ENCODE measurements around the gene PRKCB. TPM values are rescaled to one million over a fixed set of nuclear protein-coding genes. Genes with fewer than 3 reads are reported as not detected.

PRKCB gene
- polyA plus RNA-seq, 1 donor (not counting 4 experiments of a cell fraction or from before 2014, with no cell fraction given), result 0.18 TPM

- no peaks in the 10 kb centered on the region for H3K9me3 ChIP-seq (ENCODE audit: control insufficient read depth, low read depth, low read length)
- dilution Hi-C loops (cut with MboI; ENCODE audit: extremely low pct_ligation_motif_present, low sequenced_read_pairs), result no loop called here
- H2AFZ ChIP-seq (ENCODE audit: control insufficient read depth, low read length), result no peak overlapping the region
- no peaks in the 10 kb centered on the region for H3K79me2 ChIP-seq (ENCODE audit: control insufficient read depth, insufficient read depth, low read length)
- H3K27me3 ChIP-seq (ENCODE audit: control insufficient read depth, extremely low read depth, insufficient read depth, low read length), result no peaks in the 10 kb centered on the region
- H3K36me3 ChIP-seq (ENCODE audit: control insufficient read depth in 2 of 2, extremely low read depth in 1 of 2, insufficient read depth in 2 of 2, low read length in 2 of 2), result no peaks in the 10 kb centered on the region
- no peak overlapping the region for H3K27ac ChIP-seq (ENCODE audit: control insufficient read depth, insufficient read depth, low read length)
- DNase-seq (ENCODE audit: low read depth, low spot score) (no peak), FAIRE-seq (no peak)
- H3K4me3 ChIP-seq (ENCODE audit: control insufficient read depth in 2 of 3, extremely low read depth in 1 of 3, insufficient read depth in 2 of 3, low read depth in 1 of 3, low read length in 3 of 3), result no peak overlapping the region
- no peak overlapping the region for H3K9ac ChIP-seq (ENCODE audit: control insufficient read depth, extremely low read depth, insufficient read depth, low read length)
- H3K9me1 ChIP-seq (ENCODE audit: control insufficient read depth, extremely low read depth, insufficient read depth, low read length), result no peaks in the 10 kb centered on the region
- no peaks in the 10 kb centered on the region for H4K20me1 ChIP-seq (ENCODE audit: control insufficient read depth, extremely low read depth, insufficient read depth, low read length)
- no peak overlapping the region for H3K4me2 ChIP-seq (ENCODE audit: control insufficient read depth, extremely low read depth, insufficient read depth, low read depth, low read length)
- TF ChIP-seq EZH2 (IDR thresholded peaks at IDR 0.05; ENCODE audit: low read length) (no peak), CTCF (optimal IDR thresholded peaks at IDR 0.05 in 1 of 3, IDR thresholded peaks at IDR 0.05 in 1 of 3, conservative IDR thresholded peaks at IDR 0.05 in 1 of 3; ENCODE audit: extremely low read depth in 1 of 3, insufficient read depth in 2 of 3, low read length in 3 of 3) (peak; percentile 21 to 71 (median 49))
- H3K4me1 ChIP-seq (ENCODE audit: control insufficient read depth, extremely low read depth, insufficient read depth, low read length), result no peaks in the 10 kb centered on the region
These were observed 209.9 kb downstream of the PRKCB start for GRCh38 chr16:24045641-24046040.

GRCh38 chr16:24046442-24046841 is 210.7 kb downstream of the PRKCB start:
- no peaks in the 10 kb centered on the region for H3K4me1 ChIP-seq (ENCODE audit: control insufficient read depth, extremely low read depth, insufficient read depth, low read length)
- no peaks in the 10 kb centered on the region for H3K36me3 ChIP-seq (ENCODE audit: control insufficient read depth in 2 of 2, extremely low read depth in 1 of 2, insufficient read depth in 2 of 2, low read length in 2 of 2)
- no peaks in the 10 kb centered on the region for H4K20me1 ChIP-seq (ENCODE audit: control insufficient read depth, extremely low read depth, insufficient read depth, low read length)
- no peak overlapping the region for H3K27ac ChIP-seq (ENCODE audit: control insufficient read depth, insufficient read depth, low read length)
- H3K9me3 ChIP-seq (ENCODE audit: control insufficient read depth, low read depth, low read length), result no peaks in the 10 kb centered on the region
- no peak for DNase-seq (ENCODE audit: low read depth, low spot score)
- no peak for FAIRE-seq
- no peaks in the 10 kb centered on the region for H3K9me1 ChIP-seq (ENCODE audit: control insufficient read depth, extremely low read depth, insufficient read depth, low read length)
- TF ChIP-seq CTCF (optimal IDR thresholded peaks at IDR 0.05 in 1 of 3, IDR thresholded peaks at IDR 0.05 in 1 of 3, conservative IDR thresholded peaks at IDR 0.05 in 1 of 3; ENCODE audit: extremely low read depth in 1 of 3, insufficient read depth in 2 of 3, low read length in 3 of 3) (no peak), EZH2 (IDR thresholded peaks at IDR 0.05; ENCODE audit: low read length) (no peak)
- no peak overlapping the region for H2AFZ ChIP-seq (ENCODE audit: control insufficient read depth, low read length)
- H3K4me2 ChIP-seq (ENCODE audit: control insufficient read depth, extremely low read depth, insufficient read depth, low read depth, low read length), result no peak overlapping the region
- no peaks in the 10 kb centered on the region for H3K27me3 ChIP-seq (ENCODE audit: control insufficient read depth, extremely low read depth, insufficient read depth, low read length)
- no peak overlapping the region for H3K4me3 ChIP-seq (ENCODE audit: control insufficient read depth in 2 of 3, extremely low read depth in 1 of 3, insufficient read depth in 2 of 3, low read depth in 1 of 3, low read length in 3 of 3)
- H3K79me2 ChIP-seq (ENCODE audit: control insufficient read depth, insufficient read depth, low read length), result no peaks in the 10 kb centered on the region
- dilution Hi-C loops (cut with MboI; ENCODE audit: extremely low pct_ligation_motif_present, low sequenced_read_pairs), result no loop called here
- H3K9ac ChIP-seq (ENCODE audit: control insufficient read depth, extremely low read depth, insufficient read depth, low read length), result no peak overlapping the region

All from keratinocyte (primary cell).